Sigmoid colon (tissue), 4 donors: ENCODE measurements around the gene CCDC91.

Experiments
- POLR2AphosphoS5 ChIP-seq, 4 donors: sonication (generic); formaldehyde crosslinking; IDR thresholded peaks; one replicate each; pipeline ENCODE4 v1.6.1; 2017; ENCODE audit warnings: antibody characterized with exemption in 4 of 4
- TF ChIP-seq, protein P1 (sequence below), 4 experiments: fragments of 450-650 bp in 3 of 4; fragments of 200-600 bp in 1 of 4; IDR thresholded peaks; one replicate each; pipeline ENCODE4 v1.5.1; 2016 to 2019; ENCODE audit warnings: antibody characterized with exemption in 4 of 4, mild to moderate bottlenecking in 3 of 4, moderate library complexity in 2 of 4

DNA sequence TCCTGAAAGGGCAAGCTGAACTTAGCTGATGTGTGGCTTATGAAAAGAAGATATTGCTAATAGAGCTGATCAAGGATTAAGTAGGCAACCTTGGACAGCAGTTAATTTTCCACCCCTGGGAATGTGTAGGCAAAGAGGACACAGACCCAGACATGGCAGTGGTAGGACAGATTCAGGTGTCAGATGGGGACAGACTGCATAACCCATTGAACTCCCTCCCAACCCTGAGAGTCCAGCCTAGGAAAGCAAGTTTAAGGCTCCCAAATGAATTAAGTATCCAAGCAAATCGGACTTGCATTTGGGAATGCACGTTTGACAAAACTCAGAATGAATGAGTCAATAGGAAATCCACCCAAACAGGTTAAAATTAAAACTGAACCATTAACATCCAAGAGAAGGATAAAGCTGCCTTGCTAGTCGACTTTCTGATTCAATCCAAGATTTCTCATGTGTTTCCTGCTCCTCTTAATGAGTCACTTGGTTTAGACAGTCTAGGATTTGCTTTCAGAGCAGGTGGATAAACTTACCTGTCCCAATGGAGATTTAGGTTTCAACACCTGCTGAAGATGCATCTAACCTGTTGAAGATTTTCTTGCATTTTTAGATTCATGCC lies 385.4 kb downstream of the CCDC91 start:
- no peak for TF ChIP-seq POLR2AphosphoS5 (IDR thresholded peaks at IDR 0.05)
- TF ChIP-seq, protein P1, sequence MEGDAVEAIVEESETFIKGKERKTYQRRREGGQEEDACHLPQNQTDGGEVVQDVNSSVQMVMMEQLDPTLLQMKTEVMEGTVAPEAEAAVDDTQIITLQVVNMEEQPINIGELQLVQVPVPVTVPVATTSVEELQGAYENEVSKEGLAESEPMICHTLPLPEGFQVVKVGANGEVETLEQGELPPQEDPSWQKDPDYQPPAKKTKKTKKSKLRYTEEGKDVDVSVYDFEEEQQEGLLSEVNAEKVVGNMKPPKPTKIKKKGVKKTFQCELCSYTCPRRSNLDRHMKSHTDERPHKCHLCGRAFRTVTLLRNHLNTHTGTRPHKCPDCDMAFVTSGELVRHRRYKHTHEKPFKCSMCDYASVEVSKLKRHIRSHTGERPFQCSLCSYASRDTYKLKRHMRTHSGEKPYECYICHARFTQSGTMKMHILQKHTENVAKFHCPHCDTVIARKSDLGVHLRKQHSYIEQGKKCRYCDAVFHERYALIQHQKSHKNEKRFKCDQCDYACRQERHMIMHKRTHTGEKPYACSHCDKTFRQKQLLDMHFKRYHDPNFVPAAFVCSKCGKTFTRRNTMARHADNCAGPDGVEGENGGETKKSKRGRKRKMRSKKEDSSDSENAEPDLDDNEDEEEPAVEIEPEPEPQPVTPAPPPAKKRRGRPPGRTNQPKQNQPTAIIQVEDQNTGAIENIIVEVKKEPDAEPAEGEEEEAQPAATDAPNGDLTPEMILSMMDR (IDR thresholded peaks at IDR 0.05) = no peak
